PC-9 (cell line): ENCODE results near the gene ZNF618. TPM values are rescaled to one million over a fixed set of nuclear protein-coding genes. Genes with fewer than 3 reads are reported as not detected.

Source experiments
- BruUV-seq: library from RNA; stranded (reverse); fragments of 400-500 nt; replicated peaks from 2 replicates; lab custom pipeline; 2021; lab: Mats Ljungman, UMichigan
- CTCF ChIA-PET: fragments of 300-600 bp; sonication (Branson Sonifier 250); formaldehyde crosslinking; loops from one replicate; lab custom pipeline; 2022; ENCODE audit warnings: antibody characterized with exemption; lab: Charles Lee
- POLR2A ChIA-PET: fragments of 300-600 bp; sonication (Branson Sonifier 250); formaldehyde crosslinking; loops from one replicate; lab custom pipeline; 2022; ENCODE audit warnings: antibody characterized with exemption; ENCODE audit not compliant: unreplicated experiment; lab: Charles Lee
- DNase-seq, 2 experiments: peaks; one replicate each; pipeline versions ENCODE4 v3.0.0 to v3.0.0-alpha.2; 2015 to 2022; ENCODE audit warnings: mixed read lengths in 1 of 2
- H2AFZ ChIP-seq: fragments of 200-600 bp; sonication (generic); 2 replicates; pipeline ENCODE4 v1.8.1; 2017; ENCODE audit warnings: antibody characterized with exemption
- H3F3A ChIP-seq: fragments of 200-600 bp; sonication (generic); 2 replicates; pipeline ENCODE4 v1.8.1; 2017; ENCODE audit warnings: antibody characterized with exemption, mild to moderate bottlenecking, low read depth; ENCODE audit not compliant: insufficient read depth
- H3K27ac ChIP-seq: fragments of 200-600 bp; sonication (generic); 2 replicates; pipeline ENCODE4 v1.6.1; 2016; ENCODE audit warnings: mixed run types
- H3K27me3 ChIP-seq: fragments of 200-600 bp; sonication (generic); 2 replicates; pipeline ENCODE4 v1.6.1; 2016; ENCODE audit warnings: low read depth, mixed run types; ENCODE audit not compliant: insufficient read depth
- H3K36me3 ChIP-seq: fragments of 200-600 bp; sonication (generic); 2 replicates; pipeline ENCODE4 v1.6.1; 2016; ENCODE audit warnings: low read depth, mixed run types
- H3K4me1 ChIP-seq: fragments of 200-600 bp; sonication (generic); replicated peaks from 2 replicates; pipeline ENCODE4 v1.6.1; 2016; ENCODE audit warnings: mixed run types; ENCODE audit not compliant: insufficient read depth
- H3K4me2 ChIP-seq: fragments of 200-600 bp; sonication (generic); 2 replicates; pipeline ENCODE4 v1.6.1; 2017; ENCODE audit warnings: mixed run types
- H3K4me3 ChIP-seq: fragments of 200-600 bp; sonication (generic); 2 replicates; pipeline ENCODE4 v1.6.1; 2016; ENCODE audit warnings: mixed run types
- H3K79me2 ChIP-seq: fragments of 200-600 bp; sonication (generic); 2 replicates; pipeline ENCODE4 v1.6.1; 2017; ENCODE audit warnings: low read depth, mixed run types
- H3K9me2 ChIP-seq: fragments of 200-600 bp; sonication (generic); 2 replicates; pipeline ENCODE4 v1.8.1; 2017; ENCODE audit warnings: mild to moderate bottlenecking; ENCODE audit not compliant: insufficient read depth
- H3K9me3 ChIP-seq: fragments of 200-600 bp; sonication (generic); 2 replicates; pipeline ENCODE4 v1.8.1; 2016; ENCODE audit warnings: low read depth; ENCODE audit not compliant: insufficient read depth
- H4K20me1 ChIP-seq: fragments of 200-600 bp; sonication (generic); 2 replicates; pipeline ENCODE4 v1.8.1; 2017; ENCODE audit not compliant: insufficient read depth
- EZH2 ChIP-seq: fragments of 200-600 bp; sonication (generic); IDR thresholded peaks from 2 replicates; pipeline ENCODE4 v1.8.0; 2017; ENCODE audit warnings: antibody characterized with exemption, low read depth
- intact Hi-C: fragments of 100-400 bp; cut with micrococcal nuclease; formaldehyde crosslinking; loops from one replicate; pipeline ENCODE4 v1.10.0; 2022; ENCODE audit not compliant: unreplicated experiment
- total RNA-seq: library from RNA; stranded (reverse); gene quantifications from 2 replicates; pipeline ENCODE4 v1.2.3, GENCODE V29; 2021
- TF ChIP-seq, protein P1 (sequence below): fragments of 200-600 bp; sonication (generic); conservative IDR thresholded peaks from 2 replicates; pipeline ENCODE4 v1.6.1; 2017; ENCODE audit warnings: mixed run types, antibody characterized with exemption, mild to moderate bottlenecking, moderate library complexity

Gene ZNF618
- total RNA-seq, 1 experiment from 2014 or later, result 0.20 TPM

DNA sequence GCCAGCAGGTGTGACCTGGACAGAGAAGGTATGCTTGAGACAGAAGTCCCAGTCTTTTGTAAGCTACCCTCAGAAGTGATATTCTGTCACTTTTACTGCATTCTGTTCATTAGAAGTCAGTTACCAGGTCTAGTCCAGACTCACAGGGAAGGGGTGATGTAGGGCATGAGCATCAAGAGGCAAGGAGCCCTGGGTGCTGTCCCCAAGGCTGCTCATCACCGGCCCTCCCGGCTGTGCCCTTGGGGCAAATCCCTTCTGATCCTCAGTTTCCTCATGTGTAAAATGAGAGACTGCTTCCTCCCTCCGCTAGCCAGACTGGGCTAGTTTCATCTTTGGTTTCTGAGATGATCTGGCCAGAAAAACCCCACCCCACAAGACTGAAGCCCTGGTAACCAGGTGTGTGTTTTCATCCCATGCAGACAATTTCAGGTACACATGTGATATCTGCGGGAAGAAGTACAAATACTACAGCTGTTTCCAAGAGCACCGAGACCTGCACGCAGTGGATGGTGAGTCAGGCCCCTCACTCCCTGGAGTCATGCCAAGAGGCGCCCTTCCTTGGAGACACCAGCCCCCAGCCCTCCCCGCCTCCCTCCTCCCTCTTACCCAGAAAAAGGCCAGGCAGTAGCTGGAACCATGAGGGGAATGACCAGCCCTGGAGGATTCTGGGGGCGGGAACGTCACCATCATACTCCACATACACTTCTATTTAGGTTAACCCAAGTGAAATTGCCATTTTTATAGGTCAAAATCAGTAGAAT, 131.0 kb downstream of the ZNF618 start:
- H4K20me1 ChIP-seq, result no peaks in the 10 kb centered on the region
- no peaks in the 10 kb centered on the region for H3F3A ChIP-seq
- no peak overlapping the region for H2AFZ ChIP-seq
- H3K4me1 ChIP-seq, result no peaks in the 10 kb centered on the region
- no peaks in the 10 kb centered on the region for H3K79me2 ChIP-seq
- POLR2A ChIA-PET, result no interaction called here
- H3K4me3 ChIP-seq, result no peak overlapping the region
- H3K36me3 ChIP-seq, result no peaks in the 10 kb centered on the region
- no peak overlapping the region for H3K4me2 ChIP-seq
- H3K27ac ChIP-seq, result no peak overlapping the region
- no peaks in the 10 kb centered on the region for H3K9me2 ChIP-seq
- TF ChIP-seq, protein P1, sequence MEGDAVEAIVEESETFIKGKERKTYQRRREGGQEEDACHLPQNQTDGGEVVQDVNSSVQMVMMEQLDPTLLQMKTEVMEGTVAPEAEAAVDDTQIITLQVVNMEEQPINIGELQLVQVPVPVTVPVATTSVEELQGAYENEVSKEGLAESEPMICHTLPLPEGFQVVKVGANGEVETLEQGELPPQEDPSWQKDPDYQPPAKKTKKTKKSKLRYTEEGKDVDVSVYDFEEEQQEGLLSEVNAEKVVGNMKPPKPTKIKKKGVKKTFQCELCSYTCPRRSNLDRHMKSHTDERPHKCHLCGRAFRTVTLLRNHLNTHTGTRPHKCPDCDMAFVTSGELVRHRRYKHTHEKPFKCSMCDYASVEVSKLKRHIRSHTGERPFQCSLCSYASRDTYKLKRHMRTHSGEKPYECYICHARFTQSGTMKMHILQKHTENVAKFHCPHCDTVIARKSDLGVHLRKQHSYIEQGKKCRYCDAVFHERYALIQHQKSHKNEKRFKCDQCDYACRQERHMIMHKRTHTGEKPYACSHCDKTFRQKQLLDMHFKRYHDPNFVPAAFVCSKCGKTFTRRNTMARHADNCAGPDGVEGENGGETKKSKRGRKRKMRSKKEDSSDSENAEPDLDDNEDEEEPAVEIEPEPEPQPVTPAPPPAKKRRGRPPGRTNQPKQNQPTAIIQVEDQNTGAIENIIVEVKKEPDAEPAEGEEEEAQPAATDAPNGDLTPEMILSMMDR, result no peak
- no peak for TF ChIP-seq EZH2
- H3K9me3 ChIP-seq, result no peaks in the 10 kb centered on the region
- BruUV-seq, result no TSS peak
- intact Hi-C loops, result no loop called here
- H3K27me3 ChIP-seq, result peaks cover 93% of the 10 kb centered on the region
- CTCF ChIA-PET, result no interaction called here
- DNase-seq, result no peak

DNA sequence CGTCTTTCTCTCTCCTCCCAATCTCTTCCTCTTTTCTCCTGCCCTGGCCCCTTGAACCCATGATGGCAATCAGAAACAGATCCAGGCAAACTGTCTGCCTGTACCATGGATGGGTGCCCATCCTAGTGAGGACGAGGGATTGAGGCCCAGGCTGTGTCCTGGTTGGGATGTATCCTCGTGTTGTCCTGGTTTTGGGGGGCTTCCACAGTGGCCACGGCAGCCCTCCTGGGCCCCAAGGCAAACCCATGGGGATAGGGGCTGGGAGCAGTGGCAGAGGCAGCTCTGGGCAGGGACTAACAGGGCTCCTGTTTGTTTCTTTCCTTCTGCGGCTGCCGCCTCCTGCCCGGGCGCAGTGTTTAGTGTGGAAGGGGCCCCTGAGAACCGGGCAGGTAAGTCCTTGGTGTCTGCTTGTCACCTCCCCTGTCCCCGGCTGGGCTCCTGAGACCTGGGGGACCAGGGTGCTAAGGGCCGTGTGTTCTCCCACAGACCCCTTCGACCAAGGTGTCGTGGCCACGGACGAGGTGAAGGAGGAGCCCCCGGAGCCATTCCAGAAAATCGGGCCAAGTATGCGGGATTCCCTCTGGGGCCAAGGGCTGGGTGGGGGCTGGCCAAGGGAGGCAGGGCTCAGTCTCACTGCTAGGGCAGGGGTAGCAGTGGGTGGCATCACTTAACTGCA, 132.0 kb downstream of the ZNF618 start:
- no peaks in the 10 kb centered on the region for H3F3A ChIP-seq
- no peak overlapping the region for H2AFZ ChIP-seq
- CTCF ChIA-PET, result no interaction called here
- no peaks in the 10 kb centered on the region for H3K9me3 ChIP-seq
- DNase-seq, result no peak
- no peaks in the 10 kb centered on the region for H3K9me2 ChIP-seq
- H3K4me1 ChIP-seq, result no peaks in the 10 kb centered on the region
- intact Hi-C loops, result no loop called here
- no peaks in the 10 kb centered on the region for H4K20me1 ChIP-seq
- H3K27me3 ChIP-seq, result peaks cover 86% of the 10 kb centered on the region
- H3K79me2 ChIP-seq, result no peaks in the 10 kb centered on the region
- TF ChIP-seq EZH2, result no peak
- no TSS peak for BruUV-seq
- no peak overlapping the region for H3K4me2 ChIP-seq
- no peaks in the 10 kb centered on the region for H3K36me3 ChIP-seq
- POLR2A ChIA-PET, result no interaction called here
- no peak overlapping the region for H3K4me3 ChIP-seq
- H3K27ac ChIP-seq, result no peak overlapping the region

DNA sequence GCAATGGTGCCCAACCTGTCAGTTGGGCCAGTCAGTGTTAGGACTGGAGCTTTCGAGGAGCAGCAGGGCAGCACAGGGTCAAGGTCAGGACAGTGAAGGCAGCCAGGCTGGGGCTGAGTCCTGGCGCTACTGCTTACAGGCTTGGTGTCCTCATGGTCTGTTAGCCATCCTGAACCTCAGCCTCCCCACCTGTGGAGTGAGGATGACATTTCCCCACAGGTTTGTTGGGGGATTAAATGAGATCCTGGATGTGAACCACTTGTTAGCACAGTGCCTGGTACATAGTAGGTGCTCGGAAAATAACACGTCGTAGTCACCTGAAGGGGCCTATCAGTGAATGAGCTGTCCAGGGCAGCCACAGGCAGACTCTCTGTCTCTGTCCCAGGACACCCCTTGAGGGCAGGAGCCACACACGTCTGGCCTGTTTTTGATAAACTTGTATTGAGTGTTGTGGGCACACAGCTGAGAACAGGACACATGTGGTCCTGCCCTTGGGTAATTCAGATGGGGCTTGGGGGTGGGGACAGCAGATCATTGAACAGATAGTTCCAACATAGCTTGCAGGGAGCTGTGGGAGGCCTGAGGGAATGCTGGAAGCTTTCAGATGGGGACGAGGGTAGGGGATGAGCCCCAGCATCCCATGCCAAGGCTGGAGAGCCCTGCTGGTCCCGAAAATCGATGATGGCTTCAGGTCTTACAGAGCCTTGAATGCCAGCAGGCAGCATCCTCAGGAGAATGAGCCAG, 132.7 kb downstream of the ZNF618 start:
- CTCF ChIA-PET, result no interaction called here
- BruUV-seq, result no TSS peak
- POLR2A ChIA-PET, result no interaction called here

More for the DNA sequence above, 132.7 kb downstream of the ZNF618 start:
- no peak overlapping the region for H3K4me2 ChIP-seq
- no peak overlapping the region for H3K4me3 ChIP-seq
- H3K27me3 ChIP-seq, result peaks cover 81% of the 10 kb centered on the region
- no peak overlapping the region for H2AFZ ChIP-seq
- no peaks in the 10 kb centered on the region for H3K79me2 ChIP-seq
- no peak for DNase-seq
- H3K4me1 ChIP-seq, result no peaks in the 10 kb centered on the region
- intact Hi-C loops, result no loop called here
- H3K9me2 ChIP-seq, result no peaks in the 10 kb centered on the region
- TF ChIP-seq, protein P1, result no peak
- TF ChIP-seq EZH2, result no peak
- no peaks in the 10 kb centered on the region for H3K36me3 ChIP-seq
- no peaks in the 10 kb centered on the region for H4K20me1 ChIP-seq
- H3K9me3 ChIP-seq, result no peaks in the 10 kb centered on the region
- no peak overlapping the region for H3K27ac ChIP-seq
- H3F3A ChIP-seq, result no peaks in the 10 kb centered on the region
